Fibroblast of peridontal ligament (primary cell): ENCODE measurements around the gene TLK1.
"Not testable (repeated sequence)": the region's sequence is repeated elsewhere in the genome, so short reads cannot be mapped to it uniquely, and the experiment has no call there.

Experiments used
- DNase-seq: peaks from one replicate; pipeline ENCODE4 v3.0.0-alpha.2; 2010; ENCODE audit errors: extremely low read depth

Gene TLK1

GRCh38 chr2:171169839-171170238, 9.1 kb upstream of the TLK1 start:
- no peak for DNase-seq

- no peak for DNase-seq
Measured at GRCh38 chr2:171169333-171169732, 8.6 kb upstream of the TLK1 start.

GRCh38 chr2:171167352-171167997, 6.8 kb upstream of the TLK1 start:
- peak; percentile 56 for DNase-seq

- DNase-seq = no peak
Measured at GRCh38 chr2:171166328-171166983, 5.8 kb upstream of the TLK1 start.

- DNase-seq = no peak
Measured at GRCh38 chr2:171165967-171166327, 5.3 kb upstream of the TLK1 start.

GRCh38 chr2:171163261-171163660, 2.6 kb upstream of the TLK1 start:
- DNase-seq = no peak

GRCh38 chr2:171162522-171163197, 2.0 kb upstream of the TLK1 start:
- not testable (repeated sequence) for DNase-seq

GRCh38 chr2:171160956-171161740, 455 bp upstream of the TLK1 start:
- peak; percentile 64 for DNase-seq

GRCh38 chr2:171159372-171160118, 1.1 kb downstream of the TLK1 start:
- DNase-seq = peak; percentile 82

GRCh38 chr2:171158790-171159371, 1.8 kb downstream of the TLK1 start:
- no peak for DNase-seq

GRCh38 chr2:171158036-171158789, 2.5 kb downstream of the TLK1 start:
- no peak for DNase-seq

GRCh38 chr2:171157109-171157500, 3.6 kb downstream of the TLK1 start:
- DNase-seq = no peak

- no peak for DNase-seq
Measured at GRCh38 chr2:171154348-171154747, 6.3 kb downstream of the TLK1 start.

- DNase-seq = no peak
Measured at GRCh38 chr2:171150694-171151285, 9.9 kb downstream of the TLK1 start.

- DNase-seq = no peak
Measured at GRCh38 chr2:171149986-171150693, 10.6 kb downstream of the TLK1 start.

GRCh38 chr2:171149171-171149938, 11.3 kb downstream of the TLK1 start:
- no peak for DNase-seq

GRCh38 chr2:171147081-171147480, 13.6 kb downstream of the TLK1 start:
- DNase-seq = no peak

- no peak for DNase-seq
Measured at GRCh38 chr2:171146633-171147032, 14.1 kb downstream of the TLK1 start.

GRCh38 chr2:171146071-171146470, 14.6 kb downstream of the TLK1 start:
- no peak for DNase-seq
